GM12878 (cell line): Measurements from ENCODE around the gene OR6K6. TPM values are rescaled to one million over a fixed set of nuclear protein-coding genes. Genes with fewer than 3 reads are reported as not detected.

Experiments used
- ATAC-seq: fragments of 200-7000 bp; cut with Tn5 transposase; 3 replicates; pipeline ENCODE4 v1.9.1; 2020; ENCODE audit warnings: mild to moderate bottlenecking, moderate library complexity
- BruUV-seq: library from RNA; stranded (reverse); fragments of 400-500 nt; replicated peaks from 2 replicates; lab custom pipeline; 2021; lab: Mats Ljungman, UMichigan
- CTCF ChIA-PET: fragments of 300-600 bp; sonication (Branson Sonifier 250); formaldehyde crosslinking; extraction: SDS; loops from one replicate; lab custom pipeline; 2021; ENCODE audit warnings: inconsistent platforms; lab: Yijun Ruan, JAX
- POLR2A ChIA-PET: fragments of 350-600 bp; formaldehyde crosslinking; extraction: SDS; loops from one replicate; lab custom pipeline; 2021; ENCODE audit warnings: inconsistent platforms; lab: Charles Lee
- RAD21 ChIA-PET: fragments of 300-600 bp; sonication (Branson Sonifier 250); formaldehyde crosslinking; loops from one replicate; lab custom pipeline; 2023; ENCODE audit warnings: antibody characterized with exemption; ENCODE audit not compliant: unreplicated experiment; lab: Charles Lee
- SMC1A ChIA-PET: fragments of 300-600 bp; sonication (Branson Sonifier 250); formaldehyde crosslinking; loops from one replicate; lab custom pipeline; 2023; ENCODE audit not compliant: unreplicated experiment, uncharacterized antibody; lab: Charles Lee
- DNase-seq: peaks from one replicate; pipeline ENCODE4 v3.0.0-alpha.2; 2011; ENCODE audit warnings: low read depth, low spot score
- FAIRE-seq: peaks from 3 replicates; lab custom pipeline; 2011; peaks lifted over from hg19 to GRCh38; lab: Jason Lieb, UNC
- H2AFZ ChIP-seq: 2 replicates; pipeline ENCODE4 v1.6.0; 2011; ENCODE audit warnings: low read depth, low read length, control low read depth; ENCODE audit not compliant: control insufficient read depth
- H3K27ac ChIP-seq: 2 replicates; pipeline ENCODE4 v1.5.1; 2011; ENCODE audit warnings: control low read depth; ENCODE audit not compliant: control insufficient read depth, insufficient read depth
- H3K27me3 ChIP-seq, 2 experiments: replicated peaks in 1 of 2; 2 replicates each; pipeline versions ENCODE4 v1.6.0 to v1.6.1; 2011; ENCODE audit warnings: low read length in 1 of 2; ENCODE audit not compliant: control insufficient read depth in 2 of 2, insufficient read depth in 2 of 2
- H3K36me3 ChIP-seq, 2 experiments: 2 replicates each; pipeline ENCODE4 v1.5.1; 2011; ENCODE audit warnings: low read length in 1 of 2; ENCODE audit not compliant: control insufficient read depth in 2 of 2, insufficient read depth in 2 of 2
- H3K4me1 ChIP-seq: 2 replicates; pipeline ENCODE4 v1.6.1; 2011; ENCODE audit warnings: mild to moderate bottlenecking, low read length, moderate library complexity, mixed read lengths; ENCODE audit not compliant: control insufficient read depth, insufficient read depth
- H3K4me2 ChIP-seq: 2 replicates; pipeline ENCODE4 v1.6.0; 2011; ENCODE audit warnings: control low read depth; ENCODE audit not compliant: control insufficient read depth, insufficient read depth
- H3K4me3 ChIP-seq: fragments of 200-600 bp; sonication (generic); 2 replicates; pipeline ENCODE4 v1.5.1; 2016
- H3K79me2 ChIP-seq: 2 replicates; pipeline ENCODE4 v1.6.0; 2011; ENCODE audit warnings: low read length; ENCODE audit not compliant: control insufficient read depth, insufficient read depth
- H3K9ac ChIP-seq: 2 replicates; pipeline ENCODE4 v1.8.0; 2011; ENCODE audit warnings: low read length, control low read depth, mixed read lengths; ENCODE audit not compliant: control insufficient read depth, insufficient read depth
- H3K9me3 ChIP-seq: replicated peaks from 3 replicates; pipeline ENCODE4 v1.5.1; 2011; ENCODE audit warnings: mild to moderate bottlenecking, low read length; ENCODE audit not compliant: control insufficient read depth, insufficient read depth
- H4K20me1 ChIP-seq: 2 replicates; pipeline ENCODE4 v1.6.0; 2011; ENCODE audit not compliant: control insufficient read depth, insufficient read depth
- NFYB ChIP-seq: IDR thresholded peaks from 2 replicates; pipeline ENCODE4 v1.6.1; 2011; ENCODE audit warnings: low read depth, mild to moderate bottlenecking, low read length, improper control_type of control experiment, moderate library complexity; ENCODE audit not compliant: insufficient read depth
- NR2C2 ChIP-seq: IDR thresholded peaks from 2 replicates; pipeline ENCODE4 v1.6.1; 2011; ENCODE audit warnings: borderline replicate concordance, low read depth; ENCODE audit not compliant: control insufficient read depth, insufficient read length
- SIX5 ChIP-seq: IDR thresholded peaks from 2 replicates; pipeline ENCODE4 v1.6.1; 2011; ENCODE audit warnings: mild to moderate bottlenecking, low read depth, low read length, moderate library complexity; ENCODE audit not compliant: severe bottlenecking
- SMARCA5 ChIP-seq: fragments of 450-650 bp; IDR thresholded peaks from 2 replicates; pipeline ENCODE4 v1.6.1; 2017; ENCODE audit warnings: mild to moderate bottlenecking
- SUZ12 ChIP-seq: fragments of 200-600 bp; sonication (generic); IDR thresholded peaks from one replicate; pipeline ENCODE4 v1.6.1; 2018; ENCODE audit warnings: antibody characterized with exemption, mild to moderate bottlenecking; ENCODE audit not compliant: unreplicated experiment
- ZNF24 ChIP-seq: fragments of 450-650 bp; IDR thresholded peaks from 2 replicates; pipeline ENCODE4 v1.6.1; 2017; ENCODE audit warnings: antibody characterized with exemption, mild to moderate bottlenecking
- WGBS: methylation state at CpG from one replicate; pipeline ENCODE4 v1.1.6; 2016; ENCODE audit warnings: low lambda C conversion rate; ENCODE audit not compliant: insufficient replicate concordance, insufficient coverage; ENCODE audit errors: missing lambda C conversion rate; 5-methylcytosine and 5-hydroxymethylcytosine counted together
- in situ Hi-C: fragments of 300-500 bp; cut with MboI; formaldehyde crosslinking; loops from 9 replicates; pipeline ENCODE4 v1.14.3; 2018; ENCODE audit warnings: mixed read lengths
- intact Hi-C: fragments of 100-400 bp; cut with micrococcal nuclease; formaldehyde crosslinking; loops from one replicate; pipeline ENCODE4 v1.14.2; 2022; ENCODE audit not compliant: unreplicated experiment
- polyA plus RNA-seq, 11 experiments: library from polyadenylated mRNA; depleted of rRNA in 4 of 11; unstranded in 6 of 11; stranded (reverse) in 5 of 11; fragments of >200 nt; fragmentation: Nextera tagmentation in 4 of 11; fragmentation: Illumina TruSeq in 1 of 11; extraction: Ambion mirVana in 4 of 11; extraction: Trizol in 1 of 11; gene quantifications; 1 replicate in 1 of 11; 2 replicates in 10 of 11; pipeline versions ENCODE4 v1.2.1 to v1.2.3, GENCODE V29; 2011 to 2016; ENCODE audit warnings: inconsistent platforms in 2 of 11, missing spikeins in 2 of 11, low read depth in 1 of 11
- total RNA-seq, 4 experiments: library from RNA; depleted of rRNA in 3 of 4; stranded (reverse); fragments of >200 nt in 3 of 4; fragmentation: Illumina TruSeq in 1 of 4; extraction: Trizol in 1 of 4; gene quantifications; 2 replicates each; pipeline versions ENCODE4 v1.2.1 to v1.2.3, GENCODE V29; 2013 to 2021
- TF ChIP-seq, protein P1 (sequence below): fragments of 450-650 bp; formaldehyde crosslinking; IDR thresholded peaks from 2 replicates; pipeline ENCODE4 v1.4.0; 2020; ENCODE audit warnings: mild to moderate bottlenecking, moderate library complexity

Gene OR6K6
- total and polyA plus RNA-seq, 10 of the 15 experiments (the other 5 are each of a cell fraction or from before 2014, with no cell fraction given) = not detected

DNA sequence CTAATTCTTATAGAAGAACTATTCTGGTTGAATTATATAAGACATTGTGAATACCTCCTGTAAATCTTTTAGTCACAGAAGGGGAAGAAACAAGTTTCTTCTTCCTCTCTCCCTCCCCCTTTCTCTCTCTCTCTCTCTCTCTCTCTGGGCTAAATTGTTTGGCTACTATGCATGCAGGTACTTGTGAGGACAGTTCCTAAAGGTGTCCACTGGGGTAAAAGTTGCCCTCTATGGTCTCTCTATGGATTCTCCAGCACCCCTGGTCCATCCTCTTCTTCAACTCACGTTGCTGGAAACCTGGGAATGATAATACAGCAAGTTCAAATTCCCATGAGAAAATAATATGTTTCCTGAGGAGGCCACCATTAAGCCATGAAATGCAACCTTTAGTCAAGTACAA is 39.8 kb upstream of the OR6K6 start:
- H3K27ac ChIP-seq = no peak overlapping the region
- WGBS = 0% methylated on average over 1 of the region's 1 CpG
- ChIA-PET POLR2A (no interaction called here), SMC1A (no interaction called here), CTCF (no interaction called here), RAD21 (no interaction called here)
- H3K9me3 ChIP-seq = no peaks in the 10 kb centered on the region
- no peaks in the 10 kb centered on the region for H4K20me1 ChIP-seq
- no peak overlapping the region for H3K4me2 ChIP-seq
- BruUV-seq = no TSS peak
- FAIRE-seq (no peak), DNase-seq (no peak), ATAC-seq (0 out of 3 replicates have a peak, but pooled peaks have one; percentile 26)
- H3K4me3 ChIP-seq = no peak overlapping the region
- no peak overlapping the region for H2AFZ ChIP-seq
- no peak overlapping the region for H3K9ac ChIP-seq
- in situ Hi-C loops (no loop called here), intact Hi-C loops (no loop called here)
- H3K36me3 ChIP-seq = no peaks in the 10 kb centered on the region
- no peaks in the 10 kb centered on the region for H3K79me2 ChIP-seq
- no peak for TF ChIP-seq NR2C2
- no peak for TF ChIP-seq ZNF24
- no peak for TF ChIP-seq NFYB
- TF ChIP-seq, protein P1, sequence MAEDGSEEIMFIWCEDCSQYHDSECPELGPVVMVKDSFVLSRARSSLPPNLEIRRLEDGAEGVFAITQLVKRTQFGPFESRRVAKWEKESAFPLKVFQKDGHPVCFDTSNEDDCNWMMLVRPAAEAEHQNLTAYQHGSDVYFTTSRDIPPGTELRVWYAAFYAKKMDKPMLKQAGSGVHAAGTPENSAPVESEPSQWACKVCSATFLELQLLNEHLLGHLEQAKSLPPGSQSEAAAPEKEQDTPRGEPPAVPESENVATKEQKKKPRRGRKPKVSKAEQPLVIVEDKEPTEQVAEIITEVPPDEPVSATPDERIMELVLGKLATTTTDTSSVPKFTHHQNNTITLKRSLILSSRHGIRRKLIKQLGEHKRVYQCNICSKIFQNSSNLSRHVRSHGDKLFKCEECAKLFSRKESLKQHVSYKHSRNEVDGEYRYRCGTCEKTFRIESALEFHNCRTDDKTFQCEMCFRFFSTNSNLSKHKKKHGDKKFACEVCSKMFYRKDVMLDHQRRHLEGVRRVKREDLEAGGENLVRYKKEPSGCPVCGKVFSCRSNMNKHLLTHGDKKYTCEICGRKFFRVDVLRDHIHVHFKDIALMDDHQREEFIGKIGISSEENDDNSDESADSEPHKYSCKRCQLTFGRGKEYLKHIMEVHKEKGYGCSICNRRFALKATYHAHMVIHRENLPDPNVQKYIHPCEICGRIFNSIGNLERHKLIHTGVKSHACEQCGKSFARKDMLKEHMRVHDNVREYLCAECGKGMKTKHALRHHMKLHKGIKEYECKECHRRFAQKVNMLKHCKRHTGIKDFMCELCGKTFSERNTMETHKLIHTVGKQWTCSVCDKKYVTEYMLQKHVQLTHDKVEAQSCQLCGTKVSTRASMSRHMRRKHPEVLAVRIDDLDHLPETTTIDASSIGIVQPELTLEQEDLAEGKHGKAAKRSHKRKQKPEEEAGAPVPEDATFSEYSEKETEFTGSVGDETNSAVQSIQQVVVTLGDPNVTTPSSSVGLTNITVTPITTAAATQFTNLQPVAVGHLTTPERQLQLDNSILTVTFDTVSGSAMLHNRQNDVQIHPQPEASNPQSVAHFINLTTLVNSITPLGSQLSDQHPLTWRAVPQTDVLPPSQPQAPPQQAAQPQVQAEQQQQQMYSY (CRISPR knock-in tag) = no peak
- no peak for TF ChIP-seq SMARCA5
- no peak for TF ChIP-seq SUZ12
- TF ChIP-seq SIX5 = no peak
- no peaks in the 10 kb centered on the region for H3K4me1 ChIP-seq
- no peaks in the 10 kb centered on the region for H3K27me3 ChIP-seq
